ENCODE measurements around the gene ATG7. TPM values are rescaled to one million over a fixed set of nuclear protein-coding genes. Genes with fewer than 3 reads are reported as not detected.
"Not testable (repeated sequence)": the region's sequence is repeated elsewhere in the genome, so short reads cannot be mapped to it uniquely, and the experiment has no call there.

ATG7 gene
- total RNA-seq, 1 experiment from 2014 or later = 34.5 TPM

GRCh38 chr3:11385326-11385725 is 113.1 kb downstream of the ATG7 start:
- DNase-seq = no peak
- H3K9me3 ChIP-seq = no peaks in the 10 kb centered on the region
- no peaks in the 10 kb centered on the region for H3K36me3 ChIP-seq
- H3K4me3 ChIP-seq = no peak overlapping the region
- H3K27me3 ChIP-seq = no peaks in the 10 kb centered on the region

GRCh38 chr3:11385891-11386290 is 113.7 kb downstream of the ATG7 start:
- Histone ChIP-seq H3K9me3 (no peaks in the 10 kb centered on the region), H3K4me3 (no peak overlapping the region), H3K27me3 (no peaks in the 10 kb centered on the region), H3K36me3 (no peaks in the 10 kb centered on the region)
- peak; percentile 73 for DNase-seq

- Histone ChIP-seq H3K27me3 (no peaks in the 10 kb centered on the region), H3K9me3 (no peaks in the 10 kb centered on the region), H3K36me3 (no peaks in the 10 kb centered on the region), H3K4me3 (no peak overlapping the region)
- peak; percentile 52 for DNase-seq
These were observed 114.4 kb downstream of the ATG7 start for GRCh38 chr3:11386465-11387113.

DNA sequence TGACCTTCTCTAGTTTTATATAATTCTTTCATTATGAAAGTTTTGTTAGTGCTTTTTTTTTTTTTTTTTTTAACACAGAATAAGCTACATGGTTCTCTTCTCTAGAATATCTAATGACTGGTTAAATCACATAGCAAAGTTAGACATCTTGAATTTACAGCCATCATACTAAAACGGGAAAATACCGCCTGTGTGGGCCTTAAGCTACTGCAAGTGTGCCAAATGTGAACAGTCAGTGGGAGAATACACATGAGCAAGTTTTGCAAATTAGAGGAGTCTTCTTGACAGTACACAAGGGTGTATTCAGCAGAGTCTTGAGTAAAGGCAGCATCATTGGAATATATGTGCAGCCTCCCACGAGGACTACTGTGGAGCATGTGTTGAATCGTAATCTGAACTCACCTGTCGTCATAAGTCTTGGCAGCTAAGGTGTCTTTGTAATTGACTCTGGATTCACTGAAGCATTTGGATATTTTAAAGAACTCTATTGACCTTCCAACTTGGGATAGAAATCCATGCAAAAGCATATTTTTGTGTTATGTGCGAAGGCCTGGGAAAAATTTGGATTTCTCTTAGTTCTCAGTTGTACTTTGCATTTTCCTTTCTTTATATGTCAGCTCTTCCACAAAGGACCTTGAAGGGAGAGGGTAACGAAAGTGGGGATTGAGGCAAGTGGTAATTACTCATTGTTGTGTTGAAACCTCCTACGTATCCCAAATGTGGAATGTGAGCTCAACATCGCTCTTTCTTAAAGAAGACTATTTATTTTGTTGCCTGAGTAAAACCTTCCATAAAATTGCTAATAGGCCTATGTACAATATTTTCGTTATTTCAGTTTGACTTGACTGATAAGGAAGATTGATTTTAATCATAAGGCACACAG is 117.4 kb downstream of the ATG7 start:
- Histone ChIP-seq H3K36me3 (no peaks in the 10 kb centered on the region), H3K27me3 (no peaks in the 10 kb centered on the region), H3K4me3 (no peak overlapping the region), H3K9me3 (no peaks in the 10 kb centered on the region)
- no peak for DNase-seq

GRCh38 chr3:11390411-11391131 is 118.4 kb downstream of the ATG7 start:
- DNase-seq = no peak
- no peaks in the 10 kb centered on the region for H3K36me3 ChIP-seq
- no peaks in the 10 kb centered on the region for H3K9me3 ChIP-seq
- H3K27me3 ChIP-seq = no peaks in the 10 kb centered on the region
- no peak overlapping the region for H3K4me3 ChIP-seq

DNA sequence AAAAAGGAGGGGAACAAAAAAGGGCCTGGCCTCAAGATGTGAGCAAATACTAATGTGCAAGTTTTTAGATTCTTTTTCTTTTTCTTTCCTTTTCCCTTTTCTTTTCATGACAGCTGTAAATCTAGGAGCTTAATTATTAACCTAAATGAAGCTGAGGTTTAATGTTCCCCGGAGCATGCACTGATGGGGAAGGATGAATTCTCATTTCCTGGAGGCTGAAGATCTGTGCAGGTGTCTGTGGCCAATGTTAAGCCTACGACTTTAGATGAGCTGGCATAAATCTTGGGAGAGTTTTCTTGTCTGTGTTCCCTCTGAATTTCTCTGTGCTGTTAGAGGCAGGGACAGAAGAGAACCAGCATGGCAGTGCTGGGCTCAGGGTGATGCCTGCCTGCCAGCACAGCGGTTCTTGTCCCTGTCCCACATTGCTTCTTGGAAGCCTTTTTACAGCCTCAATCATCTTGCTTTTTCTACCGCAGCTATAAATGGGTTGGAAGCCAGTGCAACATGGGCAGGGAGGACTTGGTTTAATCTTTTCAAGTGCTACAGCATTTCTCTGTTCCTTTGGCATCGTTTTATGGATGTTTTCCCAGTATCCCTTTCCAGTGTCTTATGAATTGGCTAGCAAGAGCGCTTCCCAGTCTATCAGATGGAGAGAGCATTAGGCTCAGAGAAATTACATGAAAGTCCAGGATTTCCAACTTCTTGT is 119.1 kb downstream of the ATG7 start:
- Histone ChIP-seq H3K9me3 (no peaks in the 10 kb centered on the region), H3K4me3 (no peak overlapping the region)
- no peak for DNase-seq

GRCh38 chr3:11392014-11392859 is 120.0 kb downstream of the ATG7 start:
- DNase-seq = no peak
- H3K27me3 ChIP-seq = no peaks in the 10 kb centered on the region
- H3K9me3 ChIP-seq = no peaks in the 10 kb centered on the region
- no peaks in the 10 kb centered on the region for H3K36me3 ChIP-seq
- no peak overlapping the region for H3K4me3 ChIP-seq

More for the DNA sequence above, 119.1 kb downstream of the ATG7 start:
- no peaks in the 10 kb centered on the region for H3K27me3 ChIP-seq
- H3K36me3 ChIP-seq = no peaks in the 10 kb centered on the region

GRCh38 chr3:11392860-11393114 is 120.6 kb downstream of the ATG7 start:
- Histone ChIP-seq H3K27me3 (no peaks in the 10 kb centered on the region), H3K36me3 (no peaks in the 10 kb centered on the region), H3K4me3 (no peak overlapping the region), H3K9me3 (no peaks in the 10 kb centered on the region)
- no peak for DNase-seq

DNA sequence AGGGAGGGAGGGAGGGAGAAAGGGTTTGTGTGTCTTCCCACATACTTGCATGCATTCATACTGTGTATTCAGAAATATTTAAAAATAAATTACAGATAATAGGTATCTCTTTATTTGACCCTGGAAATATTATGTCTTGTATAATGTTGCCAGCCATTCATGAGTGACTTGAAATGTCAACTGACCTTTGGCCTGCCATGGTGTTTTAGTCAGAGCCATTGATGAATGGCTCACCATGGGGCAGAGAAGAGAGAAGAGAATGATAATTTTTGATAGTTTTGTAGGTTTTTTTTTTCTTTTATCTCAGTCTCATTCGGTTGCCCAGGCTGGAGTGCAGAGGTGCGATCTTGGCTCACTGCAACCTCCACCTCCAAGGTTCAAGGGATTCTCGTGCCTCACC is 121.2 kb downstream of the ATG7 start:
- Histone ChIP-seq H3K27me3 (no peaks in the 10 kb centered on the region), H3K36me3 (no peaks in the 10 kb centered on the region), H3K9me3 (no peaks in the 10 kb centered on the region), H3K4me3 (no peak overlapping the region)
- no peak for DNase-seq

DNA sequence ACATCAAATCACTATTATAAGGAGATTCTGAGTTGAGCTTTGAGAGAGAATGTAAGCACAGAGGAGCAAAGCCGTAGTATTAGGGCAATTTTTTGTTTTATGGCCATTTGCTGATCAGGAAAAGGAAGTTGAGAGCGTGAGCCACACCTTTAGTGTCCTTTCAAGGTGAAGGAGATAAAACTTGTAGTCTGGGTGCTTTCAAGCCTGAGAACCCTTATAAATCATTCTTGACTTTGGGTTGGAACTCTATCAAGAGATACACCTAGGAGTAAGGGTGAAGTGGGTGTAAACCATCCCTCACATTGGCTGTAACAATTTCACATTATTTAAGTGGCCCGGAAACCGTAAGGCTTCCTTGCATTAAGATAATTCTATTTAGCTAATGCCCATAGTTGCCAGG is 122.2 kb downstream of the ATG7 start:
- Histone ChIP-seq H3K4me3 (no peak overlapping the region), H3K27me3 (no peaks in the 10 kb centered on the region), H3K9me3 (no peaks in the 10 kb centered on the region), H3K36me3 (no peaks in the 10 kb centered on the region)
- no peak for DNase-seq

GRCh38 chr3:11400213-11400612 is 128.0 kb downstream of the ATG7 start:
- no peak overlapping the region for H3K4me3 ChIP-seq
- H3K36me3 ChIP-seq = no peaks in the 10 kb centered on the region
- H3K27me3 ChIP-seq = no peaks in the 10 kb centered on the region
- H3K9me3 ChIP-seq = no peaks in the 10 kb centered on the region
- no peak for DNase-seq

GRCh38 chr3:11401434-11401833 is 129.2 kb downstream of the ATG7 start:
- H3K4me3 ChIP-seq = no peak overlapping the region
- no peaks in the 10 kb centered on the region for H3K27me3 ChIP-seq
- no peaks in the 10 kb centered on the region for H3K9me3 ChIP-seq
- H3K36me3 ChIP-seq = no peaks in the 10 kb centered on the region
- no peak for DNase-seq

- Histone ChIP-seq H3K4me3 (no peak overlapping the region), H3K36me3 (0 out of 2 replicates have a peak, but pooled peaks cover 4% of the 10 kb centered on the region), H3K9me3 (peaks cover 5% of the 10 kb centered on the region; the same call in 1 of the 2 replicates), H3K27me3 (no peaks in the 10 kb centered on the region)
- no peak for DNase-seq
These were observed 133.1 kb downstream of the ATG7 start for GRCh38 chr3:11405323-11405722.

DNA sequence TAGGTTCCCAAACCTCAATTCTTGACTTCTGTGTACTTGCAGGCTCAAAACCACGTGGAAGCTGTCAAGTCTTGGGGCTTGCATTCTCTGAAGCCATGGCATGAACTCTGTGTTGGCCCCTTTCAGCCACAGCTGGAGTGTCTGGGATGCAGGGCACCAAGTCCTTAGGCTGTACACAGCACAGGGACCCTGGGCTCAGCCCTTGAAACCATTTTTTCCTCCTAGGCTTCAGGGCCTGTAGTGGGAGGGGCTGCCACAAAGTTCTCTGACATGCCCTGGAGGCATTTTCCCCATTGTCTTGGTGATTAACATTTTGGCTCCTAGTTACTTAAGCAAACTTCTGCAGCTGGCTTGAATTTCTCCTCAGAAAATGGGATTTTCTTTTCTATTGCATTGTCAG is 135.4 kb downstream of the ATG7 start:
- H3K36me3 ChIP-seq = peaks cover 6% of the 10 kb centered on the region; the same call in 1 of the 2 replicates
- H3K27me3 ChIP-seq = no peaks in the 10 kb centered on the region
- no peak overlapping the region for H3K4me3 ChIP-seq
- no peak for DNase-seq
- H3K9me3 ChIP-seq = peaks cover 5% of the 10 kb centered on the region; the same call in 1 of the 2 replicates

DNA sequence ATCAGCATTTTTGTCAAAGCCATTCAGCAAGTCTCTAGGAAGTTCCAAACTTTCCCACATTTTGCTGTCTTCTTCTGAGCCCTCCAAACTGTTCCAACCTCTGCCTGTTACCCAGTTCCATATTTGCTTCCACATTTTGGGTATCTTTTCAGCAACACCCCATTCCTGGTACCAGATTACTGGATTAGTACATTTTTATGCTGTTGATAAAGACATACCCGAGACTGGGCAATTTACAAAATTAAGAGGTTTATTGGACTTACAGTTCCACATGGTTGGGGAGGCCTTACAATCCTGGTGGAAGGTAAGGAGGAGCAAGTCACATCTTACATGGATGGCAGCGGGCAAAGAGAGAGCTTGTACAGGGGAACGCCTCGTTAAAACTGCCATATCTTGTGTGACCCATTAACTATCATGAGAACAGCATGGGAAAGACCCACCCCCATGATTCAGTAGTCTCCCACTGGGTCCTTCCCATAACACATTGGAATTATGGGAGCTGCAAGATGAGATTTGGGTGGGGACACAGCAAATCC is 136.2 kb downstream of the ATG7 start:
- H3K4me3 ChIP-seq, H3K9me3 ChIP-seq, H3K27me3 ChIP-seq, H3K36me3 ChIP-seq, DNase-seq: not testable (repeated sequence)

DNA sequence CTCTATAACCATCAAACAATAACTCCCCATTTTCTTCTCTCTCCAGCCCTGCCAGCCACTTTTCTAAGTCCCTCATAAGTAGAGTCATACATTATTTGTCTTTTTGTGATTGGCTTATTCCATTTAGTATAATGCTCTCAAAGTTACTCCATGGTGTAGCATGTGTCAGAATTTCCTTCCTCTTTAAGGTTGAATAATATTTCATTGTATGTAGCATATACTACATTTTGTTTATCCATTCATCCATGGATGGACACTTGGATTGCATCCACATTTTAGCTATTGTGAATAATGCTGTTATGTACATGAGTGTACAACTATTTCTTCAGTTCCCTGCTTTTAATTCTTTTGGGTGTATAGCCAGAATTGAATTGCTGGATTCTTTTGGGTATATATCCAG is 138.4 kb downstream of the ATG7 start:
- Histone ChIP-seq H3K27me3 (no peaks in the 10 kb centered on the region), H3K9me3 (peaks cover 5% of the 10 kb centered on the region; the same call in 1 of the 2 replicates), H3K4me3 (no peak overlapping the region), H3K36me3 (peaks cover 6% of the 10 kb centered on the region; the same call in 1 of the 2 replicates)
- DNase-seq = no peak
